Forelimb muscle (tissue), 1 donor: ENCODE measurements around the gene CCDC54. TPM values are rescaled to one million over a fixed set of nuclear protein-coding genes. Genes with fewer than 3 reads are reported as not detected.
A peak's percentile ranks its signal among the peaks of the same experiment; 100 is the strongest.

Experiments
- DNase-seq: peaks from one replicate; pipeline ENCODE4 v3.0.0-alpha.2; 2013; ENCODE audit warnings: low read depth
- polyA plus RNA-seq: library from polyadenylated mRNA; unstranded; fragments of 120-200 nt; gene quantifications from one replicate; pipeline ENCODE4 v1.2.1, GENCODE V29; 2013; ENCODE audit not compliant: insufficient read length

Gene CCDC54
- polyA plus RNA-seq, 1 donor = 2.8 TPM

GRCh38 chr3:107392549-107393165, 15.4 kb downstream of the CCDC54 start:
- no peak for DNase-seq

DNA sequence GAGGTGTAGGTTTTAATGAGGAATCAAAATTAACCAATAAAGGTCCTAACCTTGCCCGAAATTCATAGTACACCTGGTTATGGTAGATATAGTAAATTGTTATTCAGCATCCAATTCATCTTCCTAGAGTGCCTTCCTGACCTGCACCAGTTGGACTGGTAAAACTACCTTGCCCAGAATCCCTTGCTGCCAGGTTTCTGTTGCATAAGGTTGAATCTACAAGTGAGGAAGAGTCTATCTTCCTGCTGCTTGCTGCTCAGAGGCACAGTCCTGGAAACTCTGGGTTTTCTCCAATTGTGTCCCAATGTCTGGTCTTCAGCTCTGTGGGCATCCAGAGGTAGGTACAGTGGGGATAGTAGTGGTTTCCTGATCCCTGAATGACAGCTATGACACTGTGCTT, 17.3 kb downstream of the CCDC54 start:
- no peak for DNase-seq

- no peak for DNase-seq
Observed at GRCh38 chr3:107395066-107395465, 17.8 kb downstream of the CCDC54 start.

DNA sequence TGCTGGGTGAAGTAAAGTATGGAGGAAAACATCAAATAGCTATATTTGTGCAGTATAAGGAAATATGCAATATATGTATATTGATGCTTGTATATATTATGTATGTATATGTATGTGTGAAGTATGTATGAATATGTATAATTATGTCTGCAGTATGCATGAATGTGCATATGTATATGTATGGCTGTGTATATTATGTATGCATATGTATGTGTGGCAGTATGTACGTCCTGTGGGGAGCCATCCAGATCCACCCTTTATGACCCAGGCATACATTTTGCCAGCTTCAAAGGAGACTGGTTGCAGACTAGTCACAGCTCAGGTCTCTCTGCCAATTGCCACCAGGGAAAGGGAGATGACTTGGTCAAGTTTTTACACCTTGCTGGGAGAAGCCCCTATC, 24.1 kb downstream of the CCDC54 start:
- DNase-seq = no peak

GRCh38 chr3:107402214-107402613, 25.0 kb downstream of the CCDC54 start:
- no peak for DNase-seq

DNA sequence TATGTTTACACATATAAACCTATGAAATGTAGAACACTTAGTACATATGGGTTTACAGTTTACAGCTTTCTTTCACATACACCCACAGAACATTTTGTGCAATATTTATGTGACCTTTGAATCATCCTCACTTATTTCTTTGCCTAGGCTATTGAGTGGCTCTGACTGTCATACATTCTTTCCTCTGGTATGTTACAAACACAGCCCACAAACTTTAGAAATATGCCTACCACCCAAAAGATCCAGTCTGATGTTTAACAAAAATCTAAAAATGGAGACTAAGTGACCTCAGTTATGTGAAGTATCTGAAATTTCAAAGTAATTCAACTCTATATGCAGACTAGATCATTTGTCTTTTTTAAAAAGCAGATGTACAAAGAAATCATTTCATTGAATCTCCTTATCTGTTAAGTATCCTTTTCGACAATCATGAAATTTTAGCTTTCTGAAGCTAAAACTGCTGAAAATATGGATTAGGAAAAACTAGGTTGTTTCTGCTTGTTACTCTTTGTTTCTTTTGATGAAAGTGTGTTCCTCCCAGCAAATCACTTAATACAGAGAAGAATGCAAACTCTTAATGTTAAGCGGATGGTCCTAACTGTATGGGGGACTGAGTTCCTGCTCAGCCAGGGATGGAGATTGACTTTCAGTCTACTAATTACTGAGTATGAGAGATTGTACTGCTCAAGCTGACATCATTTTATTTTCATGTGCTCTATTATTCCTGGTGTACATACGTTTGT, 27.7 kb downstream of the CCDC54 start:
- no peak for DNase-seq

DNA sequence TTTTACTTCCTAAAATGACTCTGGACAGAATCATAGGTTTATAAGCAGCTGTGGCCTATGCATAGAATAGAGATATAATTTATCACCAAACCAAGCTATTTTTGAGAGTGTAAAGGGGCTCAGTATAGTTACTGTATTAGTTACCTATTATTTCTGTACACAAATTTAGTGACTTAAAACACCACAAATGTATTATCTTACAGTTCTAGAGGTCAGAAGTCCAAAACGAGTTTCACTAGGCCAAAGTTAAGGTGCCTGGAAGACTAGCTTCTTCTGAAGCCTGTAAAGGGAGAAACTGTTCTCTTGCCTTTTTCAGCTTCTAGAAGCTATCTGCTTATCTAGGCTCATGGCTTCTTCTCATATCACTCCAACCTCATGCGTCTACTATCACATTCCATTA, 30.1 kb downstream of the CCDC54 start:
- DNase-seq = no peak

GRCh38 chr3:107408513-107408912, 31.3 kb downstream of the CCDC54 start:
- DNase-seq = no peak

DNA sequence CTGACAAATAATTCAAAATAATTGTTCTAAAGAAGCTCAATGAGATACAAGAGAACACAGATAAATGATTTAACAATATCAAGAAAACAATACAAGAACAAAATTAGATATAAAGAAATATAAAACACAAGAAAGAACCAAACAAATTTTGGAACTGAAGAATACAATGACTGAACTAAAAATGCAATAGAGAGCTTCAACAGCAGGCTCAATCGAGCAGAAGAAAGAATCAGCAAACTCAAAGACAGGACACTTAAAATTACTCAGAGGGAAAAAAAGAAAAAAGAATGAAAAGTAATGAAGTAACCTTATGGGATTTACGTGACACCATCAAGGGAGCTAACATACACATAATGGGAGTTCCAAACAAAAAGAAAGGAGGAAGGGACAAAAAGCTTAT, 32.1 kb downstream of the CCDC54 start:
- no peak for DNase-seq

DNA sequence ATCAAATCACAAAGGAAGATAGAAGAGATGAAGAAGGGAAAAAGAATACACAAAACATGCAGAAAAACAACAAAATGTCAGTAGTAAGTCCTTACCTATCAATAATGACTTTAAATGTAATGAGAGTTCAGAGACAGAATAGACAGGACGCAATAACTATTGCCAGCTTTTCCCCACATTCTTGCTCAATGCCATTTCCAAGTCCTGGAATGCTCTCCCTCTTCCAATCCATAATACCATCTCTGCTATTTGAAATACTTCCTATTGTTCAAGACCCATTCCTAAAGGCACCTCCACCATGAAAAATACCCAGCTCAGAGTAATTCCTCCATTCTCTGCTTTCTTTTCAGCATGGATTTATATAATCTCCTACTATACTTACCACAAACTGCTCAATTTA, 33.4 kb downstream of the CCDC54 start:
- no peak for DNase-seq

- no peak for DNase-seq
Observed at GRCh38 chr3:107411056-107411455, 33.8 kb downstream of the CCDC54 start.

DNA sequence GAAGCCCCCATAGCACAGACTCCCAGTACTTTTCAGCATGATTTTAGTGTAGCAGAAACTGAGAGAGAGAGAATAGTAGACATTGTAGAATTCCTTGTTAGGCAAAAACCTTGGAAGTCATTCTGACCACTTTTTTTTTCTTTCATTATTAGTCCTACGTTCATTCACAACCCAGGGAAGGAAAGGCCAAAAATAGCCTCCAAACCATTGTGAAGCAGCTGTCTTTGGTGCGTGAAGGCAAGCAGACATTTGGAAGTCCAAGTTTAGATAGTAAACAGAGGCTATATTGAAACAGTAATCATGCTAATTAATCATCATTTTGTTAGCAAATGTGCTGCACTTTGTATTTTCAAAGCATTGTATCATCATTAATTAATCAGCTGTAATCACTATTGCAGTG, 34.5 kb downstream of the CCDC54 start:
- DNase-seq = no peak

DNA sequence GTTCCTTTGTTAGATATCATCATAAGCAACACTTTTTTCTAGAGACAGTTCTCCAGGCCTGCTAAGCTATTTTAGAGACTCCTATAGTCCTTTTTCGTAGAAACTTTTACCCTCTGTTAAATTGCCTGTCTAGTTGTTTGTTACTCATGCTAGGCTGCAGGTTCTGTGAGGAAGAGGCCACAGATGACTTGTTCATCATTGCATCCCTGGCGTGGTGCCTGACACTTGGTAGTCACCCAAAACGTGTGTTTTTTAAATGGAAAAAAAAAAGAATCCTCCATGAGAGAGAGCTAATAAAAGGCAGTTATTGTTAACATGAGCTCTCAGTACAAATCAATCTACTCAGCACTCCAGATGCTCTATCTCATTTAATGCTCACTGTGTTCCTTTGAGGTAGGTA, 35.1 kb downstream of the CCDC54 start:
- DNase-seq = no peak

DNA sequence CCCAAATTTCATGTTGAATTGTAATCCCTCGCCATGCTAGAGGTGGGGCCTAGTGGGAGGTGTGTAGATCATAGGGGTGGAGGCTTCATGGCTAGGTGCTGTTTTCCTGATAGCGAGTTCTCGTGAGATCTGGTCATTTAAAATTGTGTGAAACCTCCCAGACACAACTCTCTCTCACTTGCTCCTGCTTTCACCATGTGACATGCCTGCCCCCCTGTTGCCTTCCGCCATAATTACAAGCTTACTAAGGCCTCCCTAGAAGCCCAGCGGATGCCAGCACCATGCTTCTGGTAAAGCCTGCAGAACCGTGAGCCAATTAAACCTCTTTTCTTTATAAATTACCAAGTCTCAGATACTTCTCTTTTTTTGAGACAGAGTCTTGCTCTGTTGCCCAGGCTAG, 36.0 kb downstream of the CCDC54 start:
- DNase-seq = no peak

DNA sequence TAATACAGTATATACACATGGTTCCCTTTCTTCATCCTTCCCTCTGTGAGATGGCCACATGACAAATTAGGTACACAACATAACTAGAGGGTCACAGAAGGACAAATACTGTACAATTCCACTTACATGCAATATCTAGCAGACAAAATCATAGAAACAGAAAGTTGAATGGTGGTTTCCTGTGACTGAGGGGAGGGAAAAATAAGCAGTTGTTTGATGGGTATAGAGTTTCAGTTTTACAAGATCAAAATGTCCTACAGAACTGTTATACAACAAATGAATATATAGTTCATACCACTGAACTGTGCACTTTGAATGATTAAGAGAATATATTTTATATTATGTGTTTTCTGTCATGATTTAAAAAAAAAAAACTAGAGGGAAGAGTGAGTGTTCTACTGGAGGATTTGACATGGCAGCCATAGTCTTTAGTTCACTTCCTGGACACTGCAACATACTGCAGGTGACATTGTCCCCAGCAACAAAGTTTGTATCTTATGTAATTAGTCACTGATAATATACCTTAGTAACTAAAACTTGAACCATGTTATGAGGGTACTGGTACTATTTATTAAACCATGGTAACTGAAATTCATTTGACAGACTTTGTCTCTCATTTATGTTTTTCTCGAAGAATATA, 37.2 kb downstream of the CCDC54 start:
- DNase-seq = no peak

GRCh38 chr3:107416138-107416537, 38.9 kb downstream of the CCDC54 start:
- DNase-seq = no peak

- no peak for DNase-seq
Observed at GRCh38 chr3:107416886-107417285, 39.6 kb downstream of the CCDC54 start.

- DNase-seq = peak; percentile 55
Observed at GRCh38 chr3:107421170-107421792, 44.0 kb downstream of the CCDC54 start.

DNA sequence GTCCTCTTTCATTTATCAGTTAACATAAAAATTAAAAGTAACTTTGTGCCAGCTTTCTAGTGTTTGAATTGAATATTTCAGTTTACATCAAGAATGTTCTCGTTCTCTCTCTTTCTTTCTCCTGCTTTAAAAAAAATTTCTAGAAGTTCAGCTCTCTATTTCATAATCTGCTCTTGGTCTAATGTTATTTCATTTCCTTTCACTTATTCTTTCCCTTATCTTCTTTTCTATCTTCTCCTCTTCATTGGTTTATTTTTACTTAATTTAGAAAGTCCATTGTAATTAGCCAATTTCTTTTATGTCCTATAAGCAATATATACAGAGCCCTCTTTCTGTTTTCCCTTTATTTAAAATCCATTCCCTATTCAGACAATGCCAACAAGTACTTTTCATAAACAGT, 44.6 kb downstream of the CCDC54 start:
- no peak for DNase-seq

GRCh38 chr3:107425033-107425432, 47.8 kb downstream of the CCDC54 start:
- no peak for DNase-seq

- DNase-seq = no peak
Observed at GRCh38 chr3:107426223-107426622, 49.0 kb downstream of the CCDC54 start.
